GM19467 (cell line): ENCODE measurements around the gene SHROOM2.
"Not testable (repeated sequence)": the region's sequence is repeated elsewhere in the genome, so short reads cannot be mapped to it uniquely, and the experiment has no call there.

Experiments used
- ATAC-seq: cut with Tn5 transposase; IDR thresholded peaks from one replicate; pipeline ENCODE4 v1.9.1; 2021; ENCODE audit warnings: mild to moderate bottlenecking, moderate library complexity; ENCODE audit not compliant: unreplicated experiment

The SHROOM2 gene

DNA sequence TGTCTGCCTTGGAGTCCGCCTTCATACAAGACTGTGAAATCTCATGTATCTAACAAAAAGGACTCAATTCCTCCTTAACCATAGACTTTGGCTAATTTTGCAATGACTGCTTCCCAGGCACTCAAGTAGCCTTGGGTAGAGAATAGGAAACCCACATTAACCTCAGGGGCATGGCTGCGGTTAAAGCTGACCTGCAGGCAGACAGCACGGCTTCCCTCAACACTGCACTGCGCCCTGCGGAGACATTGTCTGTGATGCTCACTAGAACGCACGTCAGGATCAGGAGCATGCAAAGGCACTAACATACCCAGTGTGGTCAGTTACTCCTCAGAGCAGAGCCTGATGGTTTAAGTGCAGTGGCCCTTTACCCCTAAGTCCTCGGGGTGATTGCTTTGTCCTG, 10.3 kb upstream of the SHROOM2 start:
- ATAC-seq: no peak

GRCh38 chrX:9781941-9782340, 4.3 kb upstream of the SHROOM2 start:
- no peak for ATAC-seq

DNA sequence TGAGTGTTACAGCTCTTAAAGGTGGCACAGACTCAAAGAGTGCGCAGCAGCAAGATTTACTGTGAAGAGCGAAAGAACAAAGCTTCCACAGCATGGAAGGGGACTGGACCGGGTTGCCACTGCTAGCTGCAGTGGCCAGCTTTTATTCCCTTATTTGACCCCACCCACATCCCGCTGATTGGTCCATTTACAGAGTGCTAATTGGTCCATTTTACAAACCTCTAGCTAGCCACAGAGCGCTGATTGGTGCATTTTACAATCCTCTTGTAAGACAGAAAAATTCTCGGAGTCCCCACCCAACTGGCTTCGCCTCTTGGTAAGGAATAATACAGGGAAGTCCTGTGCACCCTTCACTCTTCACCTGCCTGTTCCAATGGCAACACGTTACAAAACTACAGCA, 1.9 kb upstream of the SHROOM2 start:
- ATAC-seq: no peak

- no peak for ATAC-seq
Observed at GRCh38 chrX:9785254-9785943, 830 bp upstream of the SHROOM2 start.

- ATAC-seq: no peak
Observed at GRCh38 chrX:9786798-9787635, 788 bp downstream of the SHROOM2 start.

DNA sequence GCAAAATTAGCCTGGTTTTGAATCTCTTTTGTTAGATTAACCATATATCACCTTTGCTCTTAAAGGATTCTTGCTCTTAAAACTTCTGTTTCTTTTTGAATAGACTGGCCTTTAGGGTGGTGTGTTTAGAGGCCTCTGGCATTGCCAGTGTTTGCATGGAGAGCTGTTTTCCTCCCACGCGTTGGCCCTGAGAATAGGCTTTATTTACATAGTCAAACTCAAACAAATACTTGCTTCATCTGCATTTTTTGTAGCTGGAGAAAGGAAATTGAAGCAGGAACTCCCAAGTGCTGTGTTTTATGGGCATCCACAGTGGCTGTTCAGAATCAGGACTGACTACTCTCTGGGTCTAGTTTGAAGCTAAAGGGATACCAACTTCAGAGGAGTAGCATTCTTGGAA, 2.7 kb downstream of the SHROOM2 start:
- no peak for ATAC-seq

- no peak for ATAC-seq
Observed at GRCh38 chrX:9789555-9789954, 3.3 kb downstream of the SHROOM2 start.

DNA sequence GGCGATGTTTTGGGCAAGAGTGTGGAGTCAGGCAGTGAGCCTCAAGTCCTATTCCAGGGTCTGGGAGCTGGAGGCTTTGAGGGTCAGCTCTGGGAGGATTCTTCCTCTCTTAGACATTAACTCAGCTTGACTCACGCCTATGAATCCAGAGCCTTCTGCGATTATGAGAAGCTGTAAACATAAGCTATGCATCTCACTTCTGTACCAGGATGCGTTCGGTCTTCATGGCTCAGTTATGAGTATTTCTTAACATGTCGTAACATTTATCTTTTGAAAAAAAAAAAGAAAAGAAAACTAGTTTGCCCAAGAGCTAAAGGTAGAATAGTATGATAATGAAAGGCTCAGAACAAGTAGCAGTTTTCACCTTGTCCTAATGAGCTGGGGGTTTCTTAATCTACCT, 4.6 kb downstream of the SHROOM2 start:
- ATAC-seq: no peak

GRCh38 chrX:9794495-9794894, 8.3 kb downstream of the SHROOM2 start:
- no peak for ATAC-seq

DNA sequence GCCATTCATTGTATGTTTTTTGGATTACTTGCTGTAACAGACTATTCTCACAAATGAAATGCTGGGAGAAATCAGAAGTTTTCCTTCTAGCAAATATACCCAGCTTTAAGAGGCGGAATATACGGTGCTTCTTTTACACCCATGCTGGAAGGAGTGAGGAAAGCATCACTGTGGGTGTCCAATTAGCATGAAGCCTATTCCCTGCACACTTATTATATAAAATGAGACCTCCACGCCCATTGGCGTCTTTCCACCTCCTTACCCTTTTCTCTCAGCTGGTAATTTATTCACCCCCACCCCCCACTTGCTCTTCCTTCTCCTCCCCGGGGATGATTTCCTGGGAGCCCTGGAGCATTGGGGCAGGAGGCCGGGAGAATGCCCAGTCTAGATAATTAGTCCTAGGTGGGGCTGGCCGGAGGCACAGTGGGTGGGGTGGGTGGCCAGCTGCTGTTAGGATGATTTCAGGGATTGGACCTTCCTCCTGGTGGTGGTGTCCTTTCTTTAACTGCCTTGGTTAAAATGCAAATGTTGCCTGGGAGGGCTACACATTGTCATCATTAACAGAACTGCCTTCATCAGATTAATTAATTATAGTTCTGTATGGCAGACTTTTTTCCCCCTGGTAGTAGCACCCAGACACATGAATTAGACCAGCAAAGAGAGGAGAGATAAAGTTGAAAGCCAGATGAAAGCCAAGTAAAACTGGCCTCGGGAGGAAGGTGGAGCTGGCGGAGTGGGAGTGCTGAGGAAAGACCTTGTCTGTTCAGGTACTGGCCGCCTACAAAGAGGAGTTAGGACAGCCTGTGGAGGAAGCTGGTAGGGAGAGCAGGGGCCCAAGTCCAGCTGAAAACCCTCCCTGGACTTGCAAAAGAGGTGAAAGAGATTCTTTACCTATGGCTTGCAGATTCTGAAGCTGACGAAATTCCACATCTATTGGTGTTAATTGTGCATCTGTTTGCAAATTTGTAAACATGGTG, 11.4 kb downstream of the SHROOM2 start:
- no peak for ATAC-seq

DNA sequence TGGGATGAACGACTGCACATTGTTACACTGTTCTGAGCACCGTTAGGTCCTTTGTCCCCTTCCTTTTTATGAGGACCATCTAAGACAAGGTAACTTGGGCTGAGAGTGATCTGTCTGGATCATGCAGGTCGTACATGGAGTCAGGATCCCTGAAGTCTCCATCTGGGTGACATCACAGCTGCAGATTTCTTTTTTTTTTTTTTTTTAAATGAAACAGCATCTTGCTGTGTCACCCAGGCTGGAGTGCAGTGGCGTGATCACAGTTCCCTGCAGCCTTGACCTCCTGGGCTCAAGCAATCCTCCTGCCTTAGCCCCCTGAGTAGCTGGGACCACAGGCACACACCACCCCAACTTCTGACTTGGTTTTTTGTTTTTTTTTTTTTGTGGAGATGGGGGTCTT, 16.5 kb downstream of the SHROOM2 start:
- no peak for ATAC-seq

GRCh38 chrX:9804444-9804843, 18.2 kb downstream of the SHROOM2 start:
- ATAC-seq: no peak

- ATAC-seq: no peak
Observed at GRCh38 chrX:9805956-9806355, 19.7 kb downstream of the SHROOM2 start.

DNA sequence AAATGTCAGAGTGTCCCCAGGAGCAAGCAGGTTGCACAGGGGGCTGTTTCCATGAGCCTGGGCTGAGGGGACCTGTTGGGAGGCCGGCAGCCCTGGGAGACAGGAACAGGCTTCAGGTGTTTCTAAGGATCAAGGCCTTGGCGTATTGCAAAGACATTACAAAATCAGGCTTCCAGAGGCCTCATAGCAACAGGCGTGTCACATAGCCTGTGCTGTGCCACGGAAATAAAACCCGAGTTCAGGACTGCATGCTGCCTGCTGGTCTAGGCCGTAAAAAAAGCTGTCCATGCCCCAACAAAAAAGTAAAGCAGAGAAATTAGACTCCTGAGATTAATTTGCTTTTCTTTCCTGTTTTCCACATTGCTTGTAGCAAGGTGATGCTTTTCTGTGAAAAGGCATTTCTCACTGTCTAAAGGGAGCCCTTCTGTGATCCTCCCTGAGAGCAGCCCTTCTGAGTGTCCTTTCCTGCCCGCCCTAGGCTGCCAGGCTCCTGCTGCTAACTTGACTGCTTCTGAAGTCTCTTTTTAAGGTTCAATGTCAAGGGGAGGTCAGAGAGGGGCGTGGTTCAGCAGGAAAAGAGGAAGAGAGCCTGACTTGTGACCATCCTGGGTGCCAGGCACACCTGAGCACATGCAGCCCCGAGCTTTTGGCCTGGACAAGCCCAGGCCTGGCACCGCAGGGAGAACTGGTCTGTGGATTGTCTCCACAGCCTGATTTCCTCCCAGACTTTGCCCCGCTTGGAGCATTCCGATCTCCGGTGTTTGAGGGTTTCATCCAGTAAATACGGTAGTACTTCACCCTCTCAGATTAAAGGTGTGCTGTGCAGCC, 21.3 kb downstream of the SHROOM2 start:
- ATAC-seq: no peak

GRCh38 chrX:9809876-9810275, 23.6 kb downstream of the SHROOM2 start:
- not testable (repeated sequence) for ATAC-seq

GRCh38 chrX:9811086-9811485, 24.9 kb downstream of the SHROOM2 start:
- not testable (repeated sequence) for ATAC-seq

GRCh38 chrX:9816084-9816700, 30.0 kb downstream of the SHROOM2 start:
- no peak for ATAC-seq

DNA sequence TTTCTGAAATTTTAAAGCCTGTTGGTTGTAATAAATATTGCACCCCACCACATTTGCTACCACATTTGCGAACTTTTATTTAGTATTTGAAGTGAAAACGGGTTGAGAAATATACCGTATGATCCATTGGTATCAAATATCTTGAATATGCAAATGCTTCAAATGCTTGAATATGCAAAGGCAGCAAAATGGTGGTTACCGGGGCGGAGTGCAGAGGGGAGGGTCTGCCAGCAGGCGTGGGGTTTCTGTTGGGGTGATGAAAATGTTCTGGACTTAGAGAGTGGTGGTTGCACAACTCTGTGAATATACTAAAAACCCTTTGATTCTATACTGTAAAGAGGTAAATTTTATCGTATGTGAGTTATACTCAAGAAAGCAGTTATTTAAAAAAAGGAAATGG, 35.3 kb downstream of the SHROOM2 start:
- no peak for ATAC-seq

- no peak for ATAC-seq
Observed at GRCh38 chrX:9824554-9824953, 38.3 kb downstream of the SHROOM2 start.
